ENCODE measurements around the gene RAI1.

The RAI1 gene

GRCh38 chr17:17694169-17695081 is 13.2 kb downstream of the RAI1 start:
- TF ChIP-seq, protein P1, sequence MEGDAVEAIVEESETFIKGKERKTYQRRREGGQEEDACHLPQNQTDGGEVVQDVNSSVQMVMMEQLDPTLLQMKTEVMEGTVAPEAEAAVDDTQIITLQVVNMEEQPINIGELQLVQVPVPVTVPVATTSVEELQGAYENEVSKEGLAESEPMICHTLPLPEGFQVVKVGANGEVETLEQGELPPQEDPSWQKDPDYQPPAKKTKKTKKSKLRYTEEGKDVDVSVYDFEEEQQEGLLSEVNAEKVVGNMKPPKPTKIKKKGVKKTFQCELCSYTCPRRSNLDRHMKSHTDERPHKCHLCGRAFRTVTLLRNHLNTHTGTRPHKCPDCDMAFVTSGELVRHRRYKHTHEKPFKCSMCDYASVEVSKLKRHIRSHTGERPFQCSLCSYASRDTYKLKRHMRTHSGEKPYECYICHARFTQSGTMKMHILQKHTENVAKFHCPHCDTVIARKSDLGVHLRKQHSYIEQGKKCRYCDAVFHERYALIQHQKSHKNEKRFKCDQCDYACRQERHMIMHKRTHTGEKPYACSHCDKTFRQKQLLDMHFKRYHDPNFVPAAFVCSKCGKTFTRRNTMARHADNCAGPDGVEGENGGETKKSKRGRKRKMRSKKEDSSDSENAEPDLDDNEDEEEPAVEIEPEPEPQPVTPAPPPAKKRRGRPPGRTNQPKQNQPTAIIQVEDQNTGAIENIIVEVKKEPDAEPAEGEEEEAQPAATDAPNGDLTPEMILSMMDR (IDR thresholded peaks at IDR 0.05; ENCODE audit: control extremely low read depth, extremely low read depth, low read depth, missing control alignments), result no peak
- DNase-seq (ENCODE audit: extremely low spot score), result peak; percentile 87
- POLR2A ChIA-PET, result interaction anchor here (1.5 kb wide), 1 partner anchor 142 kb away, joined by 4 read pairs; no protein-coding TSS in a partner anchor
- CTCF ChIA-PET, result interaction anchor here (1.2 to 1.9 kb wide), 5 partner anchors 12 to 118 kb away, joined by 3 to 7 read pairs (median 4); no protein-coding TSS in a partner anchor

DNA sequence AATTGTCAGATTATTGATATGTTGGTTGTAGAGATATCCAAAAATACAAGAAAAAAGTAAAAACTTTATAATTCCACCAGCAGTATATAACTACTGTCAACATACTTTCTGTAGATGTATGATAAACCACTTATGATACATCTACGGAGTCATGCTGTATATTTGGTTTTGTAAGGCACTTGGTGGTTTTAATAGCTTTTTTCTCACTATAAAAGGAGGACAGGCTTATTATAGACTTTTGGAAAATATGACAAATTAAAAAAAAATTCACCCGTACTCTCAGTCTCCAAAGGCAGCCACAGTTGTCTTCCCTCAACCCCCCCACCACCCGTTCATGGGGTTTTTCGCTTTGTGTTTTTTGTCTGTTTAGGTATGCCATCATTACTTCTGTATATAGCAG is 14.8 kb downstream of the RAI1 start:
- ChIA-PET CTCF (interaction anchor here (1.2 to 1.9 kb wide), 4 partner anchors 11 to 200 kb away, joined by 3 to 7 read pairs (median 4); partner anchors contain the start of gene RASD1), POLR2A (no interaction called here)
- DNase-seq (ENCODE audit: extremely low spot score), result no peak
- TF ChIP-seq, protein P1 (IDR thresholded peaks at IDR 0.05; ENCODE audit: control extremely low read depth, extremely low read depth, low read depth, missing control alignments), result no peak

GRCh38 chr17:17696882-17697633 is 15.8 kb downstream of the RAI1 start:
- no peak for DNase-seq (ENCODE audit: extremely low spot score)
- TF ChIP-seq, protein P1 (IDR thresholded peaks at IDR 0.05; ENCODE audit: control extremely low read depth, extremely low read depth, low read depth, missing control alignments), result no peak
- ChIA-PET CTCF (interaction anchor here (1.0 to 1.3 kb wide), 2 partner anchors 10 to 16 kb away, joined by 3 read pairs; no protein-coding TSS in a partner anchor), POLR2A (no interaction called here)

- ChIA-PET POLR2A (no interaction called here), CTCF (interaction anchor here (0.6 kb wide), 1 partner anchor 16 kb away, joined by 3 read pairs; no protein-coding TSS in a partner anchor)
- TF ChIP-seq, protein P1 (IDR thresholded peaks at IDR 0.05; ENCODE audit: control extremely low read depth, extremely low read depth, low read depth, missing control alignments), result no peak
- DNase-seq (ENCODE audit: extremely low spot score), result no peak
Measured at GRCh38 chr17:17698371-17698770, 17.1 kb downstream of the RAI1 start.

DNA sequence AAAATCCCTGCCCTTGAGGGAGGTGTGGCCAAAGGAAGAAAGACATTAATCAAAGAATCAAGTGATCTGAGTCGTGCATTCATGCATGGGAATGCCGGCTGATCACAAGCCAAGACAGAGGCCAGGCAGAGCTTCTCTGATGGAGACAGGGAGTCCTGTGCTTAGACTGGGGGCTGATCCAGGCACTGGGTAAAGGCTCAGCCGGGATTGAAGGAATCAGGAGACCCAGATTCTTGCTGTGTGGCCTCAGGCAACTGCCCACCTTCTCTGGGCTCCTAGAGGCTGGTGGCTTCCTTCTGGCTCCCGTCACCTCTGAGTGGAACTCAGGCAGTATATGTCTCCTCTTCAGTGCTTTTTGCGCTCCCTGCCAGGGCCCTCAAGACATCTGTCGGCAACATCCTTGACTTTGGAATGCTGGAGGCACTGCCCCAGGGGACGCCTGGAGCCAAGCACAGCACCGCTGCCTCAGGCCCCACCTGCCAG is 17.7 kb downstream of the RAI1 start:
- TF ChIP-seq, protein P1 (IDR thresholded peaks at IDR 0.05; ENCODE audit: control extremely low read depth, extremely low read depth, low read depth, missing control alignments), result no peak
- ChIA-PET CTCF (interaction anchor here (1.7 kb wide), 1 partner anchor 8 kb away, joined by 6 read pairs; no protein-coding TSS in a partner anchor), POLR2A (no interaction called here)
- no peak for DNase-seq (ENCODE audit: extremely low spot score)

- ChIA-PET POLR2A (no interaction called here), CTCF (interaction anchor here (1.7 kb wide), 2 partner anchors 8 to 19 kb away, joined by 5 to 6 read pairs; no protein-coding TSS in a partner anchor)
- TF ChIP-seq, protein P1 (IDR thresholded peaks at IDR 0.05; ENCODE audit: control extremely low read depth, extremely low read depth, low read depth, missing control alignments), result no peak
- no peak for DNase-seq (ENCODE audit: extremely low spot score)
Measured at GRCh38 chr17:17699491-17699890, 18.2 kb downstream of the RAI1 start.

Measured in GM10248 (cell line).